Esophagus mucosa (tissue), 1 donor: Measurements from ENCODE around the gene C14orf132. TPM values are rescaled to one million over a fixed set of nuclear protein-coding genes. Genes with fewer than 3 reads are reported as not detected.

Source experiments
- ATAC-seq: fragments of 200-7000 bp; cut with Tn5 transposase; one replicate; pipeline ENCODE4 v1.9.1; 2020
- total RNA-seq: library from RNA; stranded (reverse); gene quantifications from one replicate; pipeline ENCODE4 v1.2.4, GENCODE V29; 2023
- donor health status: DM: yes; HTN: yes; CAD: no.

Gene C14orf132
- total RNA-seq, 1 donor from 2014 or later: 3.7 TPM

DNA sequence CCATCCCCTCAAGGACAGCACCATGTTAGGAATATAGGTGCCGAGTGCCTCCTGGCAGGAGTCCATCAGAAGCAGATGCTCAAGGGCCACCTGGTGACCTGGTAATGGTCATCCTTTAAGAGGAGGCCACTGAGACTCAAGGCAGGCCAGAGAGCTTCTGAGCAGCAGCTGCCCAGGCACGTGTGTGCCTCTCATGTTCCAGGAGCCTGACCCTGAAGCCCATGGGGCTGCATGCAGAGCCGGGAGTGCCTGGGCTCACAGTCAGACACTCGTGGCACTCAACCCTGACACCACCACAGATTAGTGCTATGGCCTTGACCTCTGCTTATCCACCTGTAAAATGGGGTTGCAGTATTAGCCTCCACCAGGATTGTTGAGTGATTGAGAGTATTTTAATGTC is 45.6 kb downstream of the C14orf132 start:
- no peak for ATAC-seq

- ATAC-seq: no peak
Observed at GRCh38 chr14:96085369-96085768, 46.2 kb downstream of the C14orf132 start.

DNA sequence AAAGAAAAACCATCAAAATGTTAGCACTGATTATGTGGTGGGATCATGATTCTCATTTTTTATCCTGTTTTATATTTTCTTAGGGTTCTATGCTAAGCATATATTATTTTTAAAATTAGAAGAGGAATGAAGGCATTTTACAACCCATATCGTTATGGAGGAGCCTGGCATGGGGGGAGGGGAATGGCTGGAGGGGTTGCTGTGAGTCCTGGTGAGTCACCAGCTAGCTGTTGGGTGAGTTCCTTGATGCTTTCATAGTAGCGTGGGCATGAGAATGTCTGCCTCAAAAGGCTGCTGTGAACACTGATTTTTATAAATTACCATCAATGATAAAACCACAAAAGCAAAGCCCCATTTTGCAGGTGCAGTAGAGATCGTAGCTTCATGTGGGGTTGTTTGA is 46.9 kb downstream of the C14orf132 start:
- ATAC-seq: peak; percentile 51

DNA sequence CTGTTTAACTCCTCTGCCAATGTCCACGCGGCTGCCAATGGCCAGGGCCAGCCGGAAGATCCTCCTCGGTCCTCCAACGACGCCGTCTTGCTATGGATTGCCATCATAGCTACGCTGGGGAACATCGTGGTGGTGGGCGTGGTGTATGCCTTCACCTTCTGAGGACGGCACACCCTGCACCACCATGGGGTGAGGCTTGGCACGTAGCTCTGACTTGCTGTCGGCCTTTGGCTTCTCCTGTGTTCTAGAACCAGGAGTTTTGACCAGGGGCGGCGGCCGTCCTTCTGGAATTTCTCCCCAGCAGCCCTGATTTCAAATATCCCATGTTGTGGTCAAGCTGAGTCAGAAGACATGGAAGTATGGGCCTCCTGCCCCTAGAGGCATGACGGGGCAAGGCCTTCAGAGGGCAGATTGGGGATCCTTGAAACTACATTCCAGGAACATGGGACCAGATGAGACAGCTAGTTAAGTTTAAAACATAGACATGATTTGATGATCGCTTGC is 47.5 kb downstream of the C14orf132 start:
- ATAC-seq: no peak

DNA sequence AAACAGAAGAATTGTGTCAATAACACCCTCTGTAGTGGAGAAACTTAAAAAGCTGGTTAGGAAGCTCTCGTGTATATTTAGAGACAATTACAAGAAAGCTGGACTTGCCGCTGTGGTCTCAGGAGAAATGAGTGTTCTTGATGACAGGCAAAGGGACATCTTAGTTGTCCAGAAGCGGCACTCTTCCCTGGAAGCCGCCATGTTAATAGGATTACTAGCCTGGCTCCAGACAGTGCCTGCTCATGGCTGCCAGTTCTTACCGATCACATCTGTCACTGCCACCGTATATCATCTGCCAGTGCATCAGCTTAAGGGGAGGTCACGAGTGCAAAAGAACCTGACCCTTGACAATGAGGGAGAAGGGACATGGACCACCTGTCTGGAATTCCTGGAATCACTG is 48.9 kb downstream of the C14orf132 start:
- ATAC-seq: no peak

- no peak for ATAC-seq
Observed at GRCh38 chr14:96088481-96088880, 49.3 kb downstream of the C14orf132 start.

DNA sequence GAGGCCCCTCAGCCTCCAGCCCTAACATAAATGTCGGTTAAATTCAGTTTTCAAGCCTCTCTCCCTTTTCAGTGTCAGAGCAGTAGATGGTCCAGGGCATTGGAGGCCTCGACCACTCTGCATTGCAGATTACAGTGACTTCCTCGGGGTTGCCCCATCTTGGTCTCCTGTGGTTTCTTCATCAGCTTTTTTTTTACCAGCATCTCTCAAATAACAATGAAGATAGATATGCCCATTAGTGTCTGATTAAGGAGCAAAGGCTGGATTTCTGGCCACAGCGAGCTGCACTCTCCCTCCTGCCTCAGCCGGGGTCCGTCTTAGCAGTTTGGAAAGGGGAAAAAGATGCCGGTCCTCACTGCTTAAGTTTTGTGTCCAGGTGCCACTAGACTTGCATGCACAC is 49.7 kb downstream of the C14orf132 start:
- ATAC-seq: no peak

- ATAC-seq: no peak
Observed at GRCh38 chr14:96089401-96089800, 50.2 kb downstream of the C14orf132 start.

DNA sequence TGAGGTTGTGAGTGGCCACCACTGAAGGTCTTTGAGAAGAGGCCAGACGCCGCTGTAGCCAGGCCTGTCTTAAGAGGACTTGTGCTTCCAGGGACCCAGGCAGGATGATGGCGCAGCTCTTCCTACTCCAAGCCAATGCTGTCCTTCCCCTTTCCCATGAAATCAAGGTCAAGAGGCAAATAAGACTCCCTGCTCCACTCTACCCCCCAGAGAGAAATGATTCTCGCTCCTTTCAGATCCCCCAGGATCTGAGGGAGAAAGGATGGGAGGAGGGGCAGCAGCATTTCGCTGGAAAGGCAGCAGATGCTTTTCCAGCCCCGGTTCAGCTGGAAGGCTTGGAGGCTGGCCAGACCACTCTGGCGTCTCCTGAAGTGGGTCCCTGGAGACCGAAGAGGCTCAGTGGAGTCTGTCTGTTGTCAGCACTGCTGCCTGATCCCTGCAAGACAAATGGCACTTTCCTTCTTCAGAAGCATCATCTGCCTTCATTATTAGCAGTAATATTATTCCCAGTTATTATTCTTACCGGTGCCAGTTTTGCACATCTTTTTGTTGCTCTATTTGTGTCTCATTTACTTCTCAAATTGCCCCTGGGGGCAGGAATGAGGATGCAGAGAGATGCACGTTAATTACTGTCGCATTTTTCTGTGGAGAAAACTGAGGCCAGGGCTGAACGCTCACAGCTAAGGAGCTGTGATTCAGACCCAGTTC is 51.4 kb downstream of the C14orf132 start:
- ATAC-seq: no peak

- ATAC-seq: no peak
Observed at GRCh38 chr14:96091149-96091693, 52.1 kb downstream of the C14orf132 start.

- no peak for ATAC-seq
Observed at GRCh38 chr14:96091941-96092411, 52.8 kb downstream of the C14orf132 start.

GRCh38 chr14:96092936-96093335 is 53.8 kb downstream of the C14orf132 start:
- ATAC-seq: no peak

DNA sequence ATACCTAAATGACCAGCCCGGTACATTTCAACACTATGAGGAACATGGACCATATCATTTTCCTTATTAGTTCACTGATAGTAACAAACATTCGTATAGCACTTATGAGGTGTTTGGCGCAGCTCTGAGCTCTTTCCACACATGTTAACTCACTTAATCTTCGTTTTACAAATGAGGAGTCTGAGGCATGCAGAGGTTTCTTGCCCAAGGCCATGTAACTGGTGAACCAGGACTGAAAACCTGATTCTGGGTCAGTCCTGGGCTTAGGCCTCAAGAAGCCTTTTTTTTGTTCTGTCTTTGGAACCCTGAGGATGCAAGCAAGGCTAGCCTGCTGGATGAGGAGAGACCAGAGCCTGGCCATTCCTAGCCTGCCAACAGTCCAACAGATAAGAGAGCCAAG is 55.0 kb downstream of the C14orf132 start:
- no peak for ATAC-seq

DNA sequence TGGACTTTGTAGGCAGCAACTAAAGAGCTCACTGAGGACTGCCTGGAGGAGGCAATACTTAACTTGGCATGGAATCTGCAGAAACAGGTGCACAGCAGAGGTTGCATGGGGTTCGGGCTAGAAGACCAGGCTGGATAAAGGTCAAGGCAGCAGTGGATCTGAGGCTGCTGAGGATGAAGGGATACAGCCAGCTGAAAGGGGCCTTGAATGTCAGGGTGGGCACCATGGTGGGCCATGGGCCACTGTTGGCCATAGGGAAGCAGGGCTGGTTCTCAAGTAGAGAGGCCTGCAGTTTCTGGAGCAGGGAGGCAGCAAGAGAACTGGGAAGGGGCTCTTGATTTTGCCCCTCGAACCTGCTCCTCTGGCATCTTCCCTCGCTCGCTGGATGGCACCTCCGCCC is 55.5 kb downstream of the C14orf132 start:
- no peak for ATAC-seq

GRCh38 chr14:96095058-96095457 is 55.9 kb downstream of the C14orf132 start:
- ATAC-seq: no peak

DNA sequence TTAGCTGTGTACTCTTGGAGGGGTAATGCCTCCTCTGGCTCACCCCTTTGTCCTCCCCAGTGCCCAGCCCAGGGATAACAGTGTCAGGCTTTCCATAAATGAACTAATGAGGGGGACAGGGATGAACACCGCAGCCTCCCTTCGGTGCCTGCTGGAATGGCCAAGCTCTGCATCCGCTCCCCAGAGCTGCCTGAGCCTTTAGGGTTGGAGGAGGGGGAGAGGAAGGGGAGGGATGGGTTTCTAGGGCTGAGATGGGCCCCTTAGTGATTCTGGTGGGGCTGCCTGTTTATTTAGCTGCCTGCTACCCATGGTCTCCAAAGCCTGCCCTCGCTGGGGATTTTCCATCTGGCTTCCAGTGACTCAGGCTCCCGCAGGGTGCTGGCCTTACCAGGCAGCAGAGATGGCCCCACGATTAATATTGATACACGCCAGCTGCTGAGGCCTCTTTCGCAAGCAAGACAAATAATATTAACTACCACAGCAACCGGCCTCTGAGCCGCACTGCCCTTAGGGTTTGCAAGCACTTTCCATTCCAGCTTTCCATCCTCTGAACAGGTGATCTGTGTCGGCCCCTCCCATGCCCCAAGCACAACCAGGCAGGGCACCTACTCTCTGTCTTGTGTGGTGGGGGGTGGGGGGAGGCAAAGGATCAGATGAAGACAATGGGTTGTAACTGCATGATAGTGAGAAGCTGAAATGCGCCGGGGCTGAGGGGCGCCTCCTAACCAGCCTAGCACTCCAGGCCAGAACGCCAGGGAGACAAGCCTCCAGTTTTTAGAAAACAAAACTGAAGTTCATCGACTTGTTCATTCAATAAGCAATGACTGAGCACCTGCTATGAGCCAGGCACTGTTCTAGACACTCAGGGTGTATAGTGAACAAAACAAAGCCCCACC is 56.7 kb downstream of the C14orf132 start:
- peak; percentile 62 for ATAC-seq

- no peak for ATAC-seq
Observed at GRCh38 chr14:96096639-96097610, 57.8 kb downstream of the C14orf132 start.

DNA sequence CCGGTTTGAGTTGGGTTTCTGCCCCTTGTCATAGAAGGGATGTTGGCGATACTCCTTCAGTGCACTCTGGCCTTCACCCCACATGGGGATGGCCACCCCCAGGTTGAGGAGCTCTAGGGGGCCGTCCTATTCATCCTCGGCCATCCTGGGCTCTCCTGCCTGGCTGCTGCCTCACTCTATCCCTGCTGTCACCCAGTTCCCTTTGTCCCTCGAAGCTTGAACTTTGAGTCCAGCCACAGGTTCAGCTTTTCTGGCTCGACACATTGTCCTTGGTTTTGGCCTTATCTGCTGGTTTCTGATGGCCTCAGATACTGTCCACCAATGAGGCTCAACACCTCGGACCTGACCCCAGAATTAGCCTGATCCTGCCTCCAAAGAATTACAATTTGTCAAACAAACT is 58.6 kb downstream of the C14orf132 start:
- ATAC-seq: no peak

- ATAC-seq: peak; percentile 72
Observed at GRCh38 chr14:96098309-96098998, 59.3 kb downstream of the C14orf132 start.

GRCh38 chr14:96098999-96099335 is 59.8 kb downstream of the C14orf132 start:
- no peak for ATAC-seq
